Ovary (tissue), 9 donors: Measurements from ENCODE around the gene OGT. TPM values are rescaled to one million over a fixed set of nuclear protein-coding genes. Genes with fewer than 3 reads are reported as not detected.
"Not testable (repeated sequence)": the region's sequence is repeated elsewhere in the genome, so short reads cannot be mapped to it uniquely, and the experiment has no call there.

Source experiments
- DNase-seq, 5 donors: peaks; one replicate each; pipeline ENCODE4 v3.0.0-alpha.2; 2019 to 2020
- H3K27ac ChIP-seq, 2 donors: fragments of 200-600 bp; one replicate each; pipeline versions ENCODE4 v1.5.1 to v1.8.0; 2019 to 2022
- H3K27me3 ChIP-seq: fragments of 200-600 bp; one replicate; pipeline ENCODE4 v1.8.0; 2022
- H3K36me3 ChIP-seq: fragments of 200-600 bp; sonication (generic); one replicate; pipeline ENCODE4 v1.5.1; 2019
- H3K4me1 ChIP-seq: one replicate; pipeline ENCODE4 v1.8.1; 2013; ENCODE audit warnings: mild to moderate bottlenecking, moderate library complexity; ENCODE audit not compliant: insufficient read depth
- H3K4me3 ChIP-seq: fragments of 200-600 bp; sonication (generic); one replicate; pipeline ENCODE4 v1.5.1; 2017
- H3K9me3 ChIP-seq, 2 donors: fragments of 200-600 bp in 1 of 2; sonication (generic) in 1 of 2; one replicate each; pipeline versions ENCODE4 v1.5.1 to v1.8.1; 2013 to 2019; ENCODE audit warnings: mild to moderate bottlenecking in 1 of 2, moderate library complexity in 1 of 2
- CTCF ChIP-seq, 3 donors: fragments of 450-650 bp in 2 of 3; fragments of 200-600 bp in 1 of 3; IDR thresholded peaks; one replicate each; pipeline versions ENCODE4 v1.5.1 to v1.8.0; 2016 to 2022; ENCODE audit warnings: antibody characterized with exemption in 3 of 3, mild to moderate bottlenecking in 1 of 3
- EP300 ChIP-seq: sonication (generic); formaldehyde crosslinking; IDR thresholded peaks from one replicate; pipeline ENCODE4 v1.6.1; 2017; ENCODE audit warnings: antibody characterized with exemption
- POLR2A ChIP-seq: fragments of 450-650 bp; IDR thresholded peaks from one replicate; pipeline ENCODE4 v1.6.1; 2017; ENCODE audit warnings: antibody characterized with exemption, mild to moderate bottlenecking, moderate library complexity
- WGBS, 3 donors: extraction: QIAGEN DNeasy Blood & Tissue Kit in 1 of 3; methylation state at CpG; one replicate each; pipeline versions ENCODE4 v1.1.5 to v1.1.7; 2013 to 2017; 5-methylcytosine and 5-hydroxymethylcytosine counted together
- intact Hi-C, 4 donors: fragments of 100-400 bp; cut with DNase I; formaldehyde crosslinking; loops; one replicate each; pipeline versions ENCODE4 v1.11.0 to v1.15.1; 2022 to 2023
- polyA plus RNA-seq, 2 donors: library from polyadenylated mRNA; stranded (reverse); fragments of 200-250 nt in 1 of 2; fragments of 350-450 nt in 1 of 2; fragmentation: Illumina TruSeq in 1 of 2; extraction: RNeasy Lipid Tissue Mini Kit (QIAGEN cat#74804) in 1 of 2; gene quantifications; one replicate each; pipeline ENCODE4 v1.2.3, GENCODE V29; 2013 to 2014
- total RNA-seq, 7 donors: library from RNA; depleted of rRNA in 2 of 7; stranded (reverse); fragments of >200 nt in 2 of 7; fragmentation: NEBNext Ultra II Directional in 3 of 7; extraction: Animal tissue kit (Norgen Biotek cat#: 25700) in 3 of 7; gene quantifications; one replicate each; pipeline versions ENCODE4 v1.1.0 to v1.2.4, GENCODE V29; 2016 to 2023
- donor health status: DM: no; HTN: no; CAD: no; lungs with moderate emphysema.
- donor health status: DM: no; HTN: no; CAD: no.
- donor health status: Bipolar disorder and iron deficiency.
- donor health status: DM: yes; HTN: yes; CAD: no.
- donor health status: DM: no; HTN: no; CAD: no.
- donor health status: DM: yes; HTN: yes; CAD: no.

OGT gene
- total and polyA plus RNA-seq, 9 donors = 44.5 to 201 (median 109) TPM

- no peak overlapping the region for H3K27ac ChIP-seq
- H3K4me1 ChIP-seq = no peaks in the 10 kb centered on the region
- no peaks in the 10 kb centered on the region for H3K27me3 ChIP-seq
- DNase-seq = no peak
- intact Hi-C loops = no loop called here
- no peaks in the 10 kb centered on the region for H3K36me3 ChIP-seq
- WGBS, 3 donors = 82 to 87% (median 83%) methylated on average over 7 of the region's 7 CpGs
- TF ChIP-seq CTCF (IDR thresholded peaks at IDR 0.05) (no peak), EP300 (no peak), POLR2A (no peak)
- no peak overlapping the region for H3K4me3 ChIP-seq
- H3K9me3 ChIP-seq = no peaks in the 10 kb centered on the region
Measured at GRCh38 chrX:71547339-71547738, 14.4 kb downstream of the OGT start.

GRCh38 chrX:71549986-71550385, 17.1 kb downstream of the OGT start:
- no peaks in the 10 kb centered on the region for H3K36me3 ChIP-seq
- no peaks in the 10 kb centered on the region for H3K9me3 ChIP-seq
- no peak for DNase-seq
- no peaks in the 10 kb centered on the region for H3K4me1 ChIP-seq
- TF ChIP-seq POLR2A (no peak), CTCF (IDR thresholded peaks at IDR 0.05) (no peak), EP300 (no peak)
- H3K27me3 ChIP-seq = no peaks in the 10 kb centered on the region
- no peak overlapping the region for H3K27ac ChIP-seq
- no peak overlapping the region for H3K4me3 ChIP-seq
- intact Hi-C loops = no loop called here
- WGBS, 3 donors = 59 to 70% (median 64%) methylated on average over 1 of the region's 1 CpG

- TF ChIP-seq EP300 (no peak), POLR2A (no peak), CTCF (IDR thresholded peaks at IDR 0.05) (no peak)
- Histone ChIP-seq H3K4me3 (no peak overlapping the region), H3K36me3 (no peaks in the 10 kb centered on the region), H3K27me3 (no peaks in the 10 kb centered on the region), H3K4me1 (no peaks in the 10 kb centered on the region), H3K27ac (no peak overlapping the region), H3K9me3 (no peaks in the 10 kb centered on the region)
- 64 to 70% (median 67%) methylated on average over 3 of the region's 3 CpGs for WGBS, 3 donors
- DNase-seq = no peak
- intact Hi-C loops = no loop called here
Measured at GRCh38 chrX:71550578-71550977, 17.7 kb downstream of the OGT start.

GRCh38 chrX:71556036-71556435, 23.1 kb downstream of the OGT start:
- H3K4me3 ChIP-seq = no peak overlapping the region
- no peak for DNase-seq
- no peaks in the 10 kb centered on the region for H3K36me3 ChIP-seq
- no peaks in the 10 kb centered on the region for H3K9me3 ChIP-seq
- intact Hi-C loops = no loop called here
- no peak overlapping the region for H3K27ac ChIP-seq
- H3K4me1 ChIP-seq = no peaks in the 10 kb centered on the region
- no peak for TF ChIP-seq CTCF (IDR thresholded peaks at IDR 0.05)
- TF ChIP-seq EP300 = no peak
- no peak for TF ChIP-seq POLR2A
- H3K27me3 ChIP-seq = no peaks in the 10 kb centered on the region
- WGBS, 3 donors = 81 to 90% (median 87%) methylated on average over 3 of the region's 3 CpGs

- intact Hi-C loops = no loop called here
- H3K4me3 ChIP-seq = no peak overlapping the region
- H3K4me1 ChIP-seq = no peaks in the 10 kb centered on the region
- no peaks in the 10 kb centered on the region for H3K9me3 ChIP-seq
- no peaks in the 10 kb centered on the region for H3K27me3 ChIP-seq
- no peak for DNase-seq
- 74 to 84% (median 84%) methylated on average over 5 of the region's 5 CpGs for WGBS, 3 donors
- H3K27ac ChIP-seq = no peak overlapping the region
- H3K36me3 ChIP-seq = no peaks in the 10 kb centered on the region
- TF ChIP-seq POLR2A (no peak), CTCF (IDR thresholded peaks at IDR 0.05) (no peak), EP300 (no peak)
Measured at GRCh38 chrX:71558920-71559319, 26.0 kb downstream of the OGT start.

- H3K9me3 ChIP-seq, DNase-seq, H3K27ac ChIP-seq, H3K4me3 ChIP-seq, intact Hi-C loops, H3K27me3 ChIP-seq, H3K36me3 ChIP-seq, H3K4me1 ChIP-seq: not testable (repeated sequence)
- 76 to 81% (median 77%) methylated on average over 6 of the region's 6 CpGs for WGBS, 3 donors
Measured at GRCh38 chrX:71559773-71560172, 26.9 kb downstream of the OGT start.
